ENCODE results near the gene FCER2.
A peak's percentile ranks its signal among the peaks of the same experiment; 100 is the strongest.

Gene FCER2

GRCh38 chr19:7732045-7732444 is 30.1 kb upstream of the FCER2 start, which contains the start of gene CLEC4G:
Gene CLEC4G, minus strand, starts transcription at chr19:7732110. Its CDS starts 8 bp downstream, at chr19:7732102.
- no peak for DNase-seq

DNA sequence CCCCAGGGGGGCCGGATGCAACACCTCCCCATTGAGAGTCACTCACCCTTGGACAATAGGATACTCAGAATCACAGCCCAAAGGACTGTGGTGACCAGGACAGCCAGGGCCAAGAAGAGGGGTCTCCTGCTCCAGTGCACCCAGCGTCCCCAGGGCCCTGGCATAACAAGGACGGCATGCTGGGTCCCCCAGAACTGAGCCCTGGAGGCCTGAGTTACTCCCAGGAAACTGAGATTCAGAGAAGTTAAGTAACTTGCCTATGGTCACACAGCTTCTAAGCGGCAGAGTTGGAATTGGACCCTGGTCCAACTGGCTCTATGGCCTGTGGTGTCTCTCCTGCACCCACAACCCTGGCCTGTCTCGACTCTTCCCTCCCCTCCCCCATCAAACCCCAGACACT is 29.7 kb upstream of the FCER2 start:
- DNase-seq, result no peak

DNA sequence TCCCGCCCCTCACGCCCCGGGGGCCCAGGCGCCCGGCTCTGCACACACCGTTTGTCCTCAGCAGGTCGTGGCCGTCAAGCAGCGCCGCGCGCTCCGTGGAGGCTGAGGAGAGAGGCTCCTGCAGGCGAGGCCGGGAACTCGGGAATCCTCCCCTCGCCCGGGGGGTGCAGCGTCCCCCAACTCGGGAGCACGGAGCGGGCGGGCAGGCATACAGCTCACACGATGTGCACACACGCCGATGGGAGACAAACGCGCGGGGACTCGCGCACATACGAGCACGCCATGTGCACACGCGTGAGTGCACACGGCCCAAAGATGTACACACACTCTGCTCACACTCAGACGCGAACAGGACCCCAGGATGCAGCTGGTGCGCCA is 29.3 kb upstream of the FCER2 start:
- no peak for DNase-seq

DNA sequence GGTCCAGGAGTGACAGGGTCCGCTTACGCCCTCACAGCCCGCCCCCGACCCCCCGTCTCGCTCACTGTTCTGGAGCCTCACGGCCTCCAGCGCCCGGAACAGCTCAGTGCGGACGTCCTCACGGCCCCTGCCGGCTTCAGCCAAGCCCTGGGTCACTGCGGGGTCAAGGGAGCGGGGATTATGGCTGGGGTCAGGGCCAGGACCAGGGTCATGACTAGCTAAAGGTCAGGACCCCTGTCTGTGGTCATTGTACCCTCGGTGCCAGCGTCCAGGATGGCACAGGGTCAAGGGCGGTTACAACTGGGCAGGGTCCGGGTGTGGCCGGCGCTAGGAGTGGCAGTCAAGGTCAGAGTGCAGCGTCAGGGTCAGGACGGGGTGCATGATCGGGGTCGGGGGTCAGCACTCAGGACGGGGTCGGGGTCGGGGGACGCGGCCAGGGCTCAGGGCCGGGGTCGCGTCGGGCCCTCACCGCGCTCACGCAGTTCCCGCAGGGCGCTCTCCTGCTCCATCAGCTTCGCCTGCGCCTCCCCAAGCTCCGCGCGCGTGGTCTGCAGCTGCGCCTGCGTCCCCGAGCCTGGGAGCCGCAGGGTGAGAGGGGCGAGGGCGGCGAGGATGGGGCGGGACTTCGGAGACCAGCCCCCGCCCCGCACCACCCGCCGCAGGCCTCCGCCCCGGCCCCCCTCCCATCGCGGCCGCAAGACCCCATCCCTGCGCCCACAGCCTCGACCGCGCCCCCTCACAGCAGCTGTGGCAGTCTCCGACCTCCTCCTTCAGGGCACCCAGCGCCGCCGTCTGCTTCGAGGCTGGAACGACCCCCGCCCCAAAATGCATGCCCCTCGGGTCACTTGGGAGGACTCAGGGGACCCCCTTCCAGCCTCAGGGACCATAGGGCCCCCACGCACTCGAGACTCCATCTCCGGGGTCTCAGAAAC is 28.6 kb upstream of the FCER2 start:
- DNase-seq, result no peak

GRCh38 chr19:7729831-7730285 is 27.9 kb upstream of the FCER2 start:
- DNase-seq, result no peak

DNA sequence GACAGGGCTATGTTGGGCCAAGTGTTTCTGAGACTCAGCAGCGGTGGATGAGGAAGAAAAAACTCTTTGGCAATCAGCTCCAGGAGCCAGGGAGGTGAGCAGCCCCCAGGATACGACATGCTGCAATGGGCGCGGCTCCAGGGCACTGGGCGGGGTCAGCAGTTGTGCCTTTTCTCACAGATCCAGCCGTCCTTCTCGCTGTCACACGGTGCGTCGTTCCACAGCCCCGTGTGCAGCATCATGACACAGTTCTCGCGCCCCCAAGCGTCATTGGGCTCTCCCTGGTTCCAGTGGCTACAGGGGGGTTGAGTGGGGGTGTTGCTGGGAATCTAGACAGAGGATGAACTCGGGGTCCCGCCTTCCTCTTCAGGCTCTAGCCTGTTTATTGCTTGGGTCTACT is 27.3 kb upstream of the FCER2 start:
- no peak for DNase-seq

GRCh38 chr19:7725791-7726190 is 23.9 kb upstream of the FCER2 start:
- DNase-seq, result no peak

DNA sequence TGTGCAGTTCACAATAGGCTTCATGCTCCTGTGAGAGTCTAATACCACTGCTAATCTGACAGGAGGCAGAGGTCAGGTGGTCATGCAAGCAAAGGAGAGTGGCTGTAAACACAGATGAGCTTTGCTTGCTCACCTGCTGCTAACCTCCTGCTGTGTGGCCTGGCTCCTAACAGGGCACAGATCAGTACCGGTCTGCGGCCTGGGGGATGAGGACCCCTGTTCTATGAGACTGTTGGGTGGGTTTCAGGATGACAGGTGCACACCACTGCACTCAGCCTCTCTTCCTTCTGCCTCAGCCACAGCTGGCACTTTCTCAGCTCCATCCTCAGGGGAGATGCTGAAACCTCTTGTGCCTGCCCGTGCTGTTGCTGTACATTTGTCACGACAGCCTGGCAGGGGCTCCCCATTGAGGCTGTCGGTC is 20.3 kb upstream of the FCER2 start:
- DNase-seq, result no peak

- no peak for DNase-seq
These were observed 18.4 kb upstream of the FCER2 start for GRCh38 chr19:7720351-7720750.

DNA sequence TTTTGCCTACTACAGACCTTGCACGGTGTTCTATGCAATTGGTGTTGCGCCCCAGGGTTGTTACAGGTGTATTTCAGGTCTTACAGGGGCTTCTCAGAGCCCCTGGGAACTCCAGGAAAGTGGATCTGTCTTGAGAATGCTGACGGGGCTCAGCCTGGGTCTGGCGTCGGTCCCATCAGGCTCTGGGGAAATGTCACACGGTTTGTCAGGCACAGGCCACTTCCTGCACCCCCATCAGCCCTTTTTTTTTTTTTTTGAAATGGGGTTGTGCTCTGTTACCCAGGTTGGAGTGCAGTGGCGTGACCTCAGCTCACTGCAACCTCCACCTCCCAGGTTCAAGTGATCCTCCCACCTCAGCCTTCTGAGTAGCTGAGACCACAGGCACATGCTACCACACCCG is 16.7 kb upstream of the FCER2 start:
- DNase-seq, result no peak

DNA sequence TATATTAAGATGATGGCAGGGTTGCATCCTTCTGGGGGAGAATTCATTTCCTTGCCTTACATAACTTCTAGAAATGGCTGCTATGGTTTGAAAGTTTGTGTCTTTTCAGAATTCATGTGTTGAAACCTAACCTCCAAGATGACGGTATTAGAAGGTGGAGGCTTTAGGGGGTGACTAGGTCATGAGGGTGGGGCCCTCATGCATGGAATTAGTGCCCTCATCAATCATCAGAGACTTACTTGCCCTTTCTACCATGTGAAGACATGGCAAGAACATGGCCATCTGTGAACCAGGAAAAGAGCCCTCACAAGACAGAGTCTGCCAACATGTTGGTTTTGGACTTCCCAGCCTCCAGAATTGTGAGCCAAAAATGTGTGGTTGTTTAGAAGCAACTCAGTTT is 14.8 kb upstream of the FCER2 start:
- DNase-seq, result no peak

DNA sequence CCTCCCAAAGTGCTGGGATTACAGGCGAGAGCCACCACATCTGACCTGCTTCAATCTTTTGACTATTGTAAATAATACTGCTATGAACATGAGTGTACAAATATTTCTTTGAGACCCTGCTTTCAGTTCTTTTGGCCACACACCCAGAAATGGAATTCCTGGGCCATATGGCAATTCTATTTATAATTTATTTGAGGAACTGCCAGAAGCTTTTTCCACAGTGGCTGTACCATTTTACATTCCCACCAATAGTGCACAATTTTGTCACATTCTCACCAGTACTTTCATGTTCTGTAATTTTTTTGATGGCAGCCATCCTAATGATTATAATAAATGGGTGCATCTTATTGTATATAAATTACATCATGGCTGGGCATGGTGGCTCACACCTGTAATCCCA is 13.7 kb upstream of the FCER2 start:
- no peak for DNase-seq

DNA sequence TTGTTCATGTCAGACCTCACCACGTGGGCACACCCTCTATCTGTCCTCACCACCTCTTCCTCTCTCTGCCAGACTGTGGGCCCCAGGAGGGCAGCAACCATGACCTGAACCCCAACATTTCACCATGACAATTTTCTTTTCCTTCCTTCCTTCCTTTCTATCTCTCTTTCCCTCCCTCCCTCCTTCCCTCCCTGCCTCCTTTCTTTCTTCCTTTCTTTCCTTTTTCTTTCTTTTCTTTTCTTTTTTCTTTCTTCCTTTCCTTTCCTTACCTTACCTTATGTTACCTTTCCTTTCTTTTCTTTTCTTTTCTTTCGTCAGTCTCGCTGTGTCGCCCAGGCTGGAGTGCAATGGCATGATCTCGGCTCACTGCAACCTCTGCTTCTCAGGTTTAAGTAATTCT is 8.7 kb upstream of the FCER2 start:
- no peak for DNase-seq

GRCh38 chr19:7709932-7710460 is 8.1 kb upstream of the FCER2 start:
- no peak for DNase-seq

- no peak for DNase-seq
These were observed 5.1 kb upstream of the FCER2 start for GRCh38 chr19:7706955-7707456.

DNA sequence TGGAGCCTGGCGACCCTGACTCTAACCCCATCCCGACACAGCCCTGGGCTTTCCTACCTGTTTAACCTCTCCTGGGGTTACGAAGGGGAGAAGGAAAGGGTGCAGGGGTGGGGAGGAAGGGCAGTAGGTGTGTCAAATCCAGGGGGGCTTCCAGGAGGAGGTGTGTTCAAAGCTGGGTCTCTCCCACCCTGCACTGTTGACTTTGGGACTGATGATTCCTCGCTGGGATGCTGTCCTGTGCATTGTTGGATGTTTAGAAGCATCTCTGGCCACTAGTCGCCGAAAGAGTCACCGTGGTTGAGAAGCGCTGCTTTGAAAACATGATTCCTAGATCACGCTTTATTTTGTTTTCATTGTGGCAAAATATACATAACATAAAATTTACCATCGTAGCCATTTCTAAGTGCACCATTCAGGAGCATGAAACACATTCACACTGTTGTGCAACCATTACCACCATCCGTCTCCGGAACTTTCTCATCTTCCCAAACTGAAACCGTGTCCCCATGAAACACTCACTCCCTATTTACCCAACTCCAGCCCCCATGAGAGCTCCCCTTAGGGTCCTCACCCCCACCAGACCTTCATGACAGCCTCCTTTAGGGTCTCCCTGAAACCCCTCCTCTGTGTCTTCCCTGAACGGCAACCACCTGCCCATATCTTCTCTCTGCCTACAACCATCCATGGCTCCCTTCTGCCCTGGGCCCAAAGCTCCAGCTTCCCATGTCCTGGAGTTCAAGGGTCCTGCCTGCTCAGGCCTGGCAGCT is 4.4 kb upstream of the FCER2 start:
- DNase-seq, result no peak

GRCh38 chr19:7705387-7706187 is 3.7 kb upstream of the FCER2 start:
- DNase-seq, result peak; percentile 80

- DNase-seq, result no peak
These were observed 2.5 kb upstream of the FCER2 start for GRCh38 chr19:7704280-7705060.

DNA sequence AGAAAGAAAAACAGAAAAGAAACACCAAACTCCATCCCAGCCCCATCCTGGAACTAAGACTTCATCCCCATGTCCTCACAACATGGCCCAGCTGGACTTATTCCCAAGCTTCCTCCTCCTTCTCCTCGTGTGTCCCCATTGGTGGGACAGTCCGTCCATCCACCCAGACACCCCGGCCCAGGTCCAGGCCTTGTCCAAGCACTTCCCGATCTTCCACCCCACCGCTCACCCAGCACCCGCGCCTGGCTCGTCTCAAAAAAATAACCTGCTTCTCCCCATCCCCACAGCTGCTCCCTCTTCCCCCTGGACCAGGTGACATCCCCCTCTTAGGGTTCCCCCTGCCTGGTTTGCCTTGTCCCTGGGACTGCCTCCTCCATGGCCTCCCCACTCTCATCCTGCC is 1.4 kb upstream of the FCER2 start:
- no peak for DNase-seq

GRCh38 chr19:7701049-7701653 is 780 bp downstream of the FCER2 start:
- no peak for DNase-seq
